ENCODE data around the gene JMJD7. TPM values are rescaled to one million over a fixed set of nuclear protein-coding genes. Genes with fewer than 3 reads are reported as not detected.

Gene JMJD7
- total and polyA plus RNA-seq, 9 donors = 5.1 to 11.1 (median 8.2) TPM

DNA sequence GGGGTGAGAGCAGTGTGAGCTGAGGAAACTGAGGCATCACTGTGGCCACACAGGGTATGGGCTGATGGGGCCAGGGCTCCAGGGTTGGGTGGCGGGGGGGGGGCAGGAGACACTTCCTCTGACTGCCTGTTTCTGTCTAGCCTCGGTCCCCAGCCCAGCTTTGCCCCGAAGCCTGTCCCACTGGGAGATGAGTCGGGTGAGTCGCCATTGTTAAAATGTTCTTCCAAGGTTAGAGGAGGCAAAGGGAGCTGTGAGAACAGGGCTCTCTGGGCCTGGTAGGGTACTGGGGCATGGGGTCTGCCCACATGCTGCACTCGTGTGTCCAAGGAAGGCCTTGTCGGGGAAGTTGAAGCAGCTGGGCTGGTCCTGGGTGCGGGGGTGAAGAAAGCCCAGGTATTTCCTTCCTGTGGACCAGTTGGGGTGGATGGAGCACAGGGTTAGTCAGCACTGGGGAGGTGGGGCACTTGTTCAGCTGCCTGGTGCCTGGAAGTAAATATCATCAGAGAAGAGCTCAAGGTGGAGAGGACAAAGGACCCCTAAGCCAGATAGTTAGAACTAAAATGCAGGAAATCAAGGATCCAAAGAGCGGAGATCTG, 8.3 kb upstream of the JMJD7 start:
- 92% methylated on average over 8 of the region's 9 CpGs for WGBS (ENCODE audit: insufficient coverage)
- Histone ChIP-seq H3K4me1 (ENCODE audit: control insufficient read depth, insufficient read depth, low read length) (no peaks in the 10 kb centered on the region), H3K36me3 (ENCODE audit: control insufficient read depth, insufficient read depth, low read length) (peaks cover 88% of the 10 kb centered on the region), H3K4me3 (ENCODE audit: low read length) (no peak overlapping the region), H3K9me3 (replicated peaks; ENCODE audit: control insufficient read depth, low read depth, low read length) (no peaks in the 10 kb centered on the region), H3K27me3 (ENCODE audit: control insufficient read depth, insufficient read depth, low read length) (no peaks in the 10 kb centered on the region), H3K27ac (ENCODE audit: low read length) (no peak overlapping the region)
- no peak for DNase-seq

DNA sequence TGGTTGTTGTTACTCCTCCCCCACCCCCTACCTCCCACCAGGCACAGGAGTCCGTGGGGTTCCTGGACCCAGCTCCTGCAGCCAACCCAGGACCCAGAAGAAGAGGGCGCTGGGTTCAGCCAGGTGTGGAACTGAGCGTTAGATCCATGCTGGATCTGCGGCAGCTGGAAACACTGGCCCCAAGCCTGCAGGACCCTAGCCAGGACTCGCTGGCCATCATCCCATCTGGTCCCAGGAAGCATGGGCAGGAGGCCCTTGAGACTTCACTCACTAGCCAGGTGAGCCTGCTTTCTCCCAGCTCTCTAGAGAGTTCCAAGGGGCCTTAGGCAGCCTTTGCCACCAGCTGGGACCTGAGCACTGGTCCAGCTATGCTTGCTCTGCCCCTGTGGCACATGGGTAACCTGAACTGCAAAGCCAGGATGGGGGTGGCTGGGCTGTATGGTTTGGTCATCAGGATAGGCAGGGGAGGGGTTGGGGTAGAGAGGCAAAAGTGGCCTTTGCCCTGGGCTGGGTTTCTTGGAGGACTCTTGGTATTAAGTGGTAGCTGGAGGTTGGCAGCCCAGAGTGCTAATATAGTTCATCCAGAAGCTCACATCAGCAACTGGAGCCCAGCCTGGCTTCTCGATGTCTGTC, 7.0 kb upstream of the JMJD7 start:
- Histone ChIP-seq H3K4me3 (ENCODE audit: low read length) (no peak overlapping the region), H3K9me3 (replicated peaks; ENCODE audit: control insufficient read depth, low read depth, low read length) (no peaks in the 10 kb centered on the region), H3K27ac (ENCODE audit: low read length) (no peak overlapping the region), H3K27me3 (ENCODE audit: control insufficient read depth, insufficient read depth, low read length) (no peaks in the 10 kb centered on the region), H3K36me3 (ENCODE audit: control insufficient read depth, insufficient read depth, low read length) (peaks cover 86% of the 10 kb centered on the region), H3K4me1 (ENCODE audit: control insufficient read depth, insufficient read depth, low read length) (no peaks in the 10 kb centered on the region)
- WGBS (ENCODE audit: insufficient coverage) = 56% methylated on average over 5 of the region's 6 CpGs
- DNase-seq = no peak

DNA sequence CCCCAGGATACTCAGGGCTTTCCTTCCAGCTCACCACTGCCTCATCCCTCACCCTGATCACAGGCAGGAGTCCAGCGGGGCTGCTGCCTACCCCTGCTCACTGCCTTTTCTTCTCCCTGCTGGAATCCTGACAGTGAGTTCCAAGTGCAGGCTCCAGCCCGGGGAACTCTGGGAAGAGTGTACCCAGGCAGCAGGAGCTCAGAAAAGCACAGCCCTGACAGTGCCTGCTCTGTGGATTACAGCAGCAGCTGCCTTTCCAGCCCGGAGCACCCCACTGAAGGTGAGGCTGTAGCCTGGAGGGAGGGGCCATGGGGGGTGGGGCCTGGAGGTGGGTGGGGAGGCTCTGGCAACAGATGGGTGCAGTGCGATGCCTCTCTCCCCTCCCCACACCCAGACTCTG, 6.1 kb upstream of the JMJD7 start:
- whole genome bisulfite sequencing (ENCODE audit: insufficient coverage) = 86% methylated on average over 2 of the region's 4 CpGs
- H3K4me3 ChIP-seq (ENCODE audit: low read length) = no peak overlapping the region
- no peaks in the 10 kb centered on the region for H3K27me3 ChIP-seq (ENCODE audit: control insufficient read depth, insufficient read depth, low read length)
- H3K27ac ChIP-seq (ENCODE audit: low read length) = no peak overlapping the region
- H3K4me1 ChIP-seq (ENCODE audit: control insufficient read depth, insufficient read depth, low read length) = no peaks in the 10 kb centered on the region
- H3K36me3 ChIP-seq (ENCODE audit: control insufficient read depth, insufficient read depth, low read length) = peaks cover 85% of the 10 kb centered on the region
- H3K9me3 ChIP-seq (replicated peaks; ENCODE audit: control insufficient read depth, low read depth, low read length) = no peaks in the 10 kb centered on the region
- no peak for DNase-seq

DNA sequence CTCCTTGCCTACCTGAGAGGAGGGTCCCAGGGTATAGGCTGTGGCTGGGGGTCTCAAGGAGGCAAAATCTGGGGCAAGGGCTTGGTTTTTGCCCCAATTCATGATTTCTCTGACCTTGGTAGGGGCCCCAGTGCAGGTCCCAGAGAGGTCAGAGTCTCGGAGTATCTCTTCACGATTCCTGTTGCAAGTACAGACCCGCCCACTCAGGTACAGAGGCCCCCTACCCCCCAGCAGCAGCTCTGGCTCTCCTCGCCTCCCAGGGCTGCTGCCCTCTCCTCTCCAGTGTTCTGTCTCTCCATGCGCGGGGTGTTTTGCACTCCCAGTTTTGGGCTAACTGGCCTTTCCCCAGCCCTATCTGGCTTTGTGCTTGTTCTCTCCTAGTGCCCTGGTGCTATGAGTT, 5.4 kb upstream of the JMJD7 start:
- 80% methylated on average over 6 of the region's 6 CpGs for WGBS (ENCODE audit: insufficient coverage)
- no peak for DNase-seq
- H3K4me1 ChIP-seq (ENCODE audit: control insufficient read depth, insufficient read depth, low read length) = peaks cover 4% of the 10 kb centered on the region
- no peaks in the 10 kb centered on the region for H3K9me3 ChIP-seq (replicated peaks; ENCODE audit: control insufficient read depth, low read depth, low read length)
- no peak overlapping the region for H3K27ac ChIP-seq (ENCODE audit: low read length)
- H3K4me3 ChIP-seq (ENCODE audit: low read length) = no peak overlapping the region
- peaks cover 82% of the 10 kb centered on the region for H3K36me3 ChIP-seq (ENCODE audit: control insufficient read depth, insufficient read depth, low read length)
- H3K27me3 ChIP-seq (ENCODE audit: control insufficient read depth, insufficient read depth, low read length) = no peaks in the 10 kb centered on the region

DNA sequence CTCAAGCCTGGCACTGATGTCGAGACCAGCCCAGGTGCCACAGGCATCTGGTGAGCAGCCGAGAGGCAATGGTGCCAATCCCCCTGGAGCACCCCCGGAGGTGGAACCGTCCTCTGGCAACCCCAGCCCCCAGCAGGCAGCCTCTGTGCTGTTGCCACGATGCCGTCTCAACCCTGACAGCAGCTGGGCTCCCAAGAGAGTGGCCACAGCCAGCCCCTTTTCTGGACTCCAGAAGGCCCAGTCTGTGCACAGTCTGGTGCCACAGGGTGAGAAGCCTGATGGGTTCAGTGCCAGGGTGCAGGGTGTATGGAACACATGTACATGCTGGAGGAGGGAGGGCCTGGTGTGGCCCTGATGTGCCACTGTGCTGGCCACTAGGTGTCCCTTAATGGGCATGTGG, 4.9 kb upstream of the JMJD7 start:
- Histone ChIP-seq H3K27ac (ENCODE audit: low read length) (no peak overlapping the region), H3K9me3 (replicated peaks; ENCODE audit: control insufficient read depth, low read depth, low read length) (no peaks in the 10 kb centered on the region), H3K4me1 (ENCODE audit: control insufficient read depth, insufficient read depth, low read length) (peaks cover 5% of the 10 kb centered on the region), H3K4me3 (ENCODE audit: low read length) (no peak overlapping the region), H3K27me3 (ENCODE audit: control insufficient read depth, insufficient read depth, low read length) (no peaks in the 10 kb centered on the region), H3K36me3 (ENCODE audit: control insufficient read depth, insufficient read depth, low read length) (peaks cover 77% of the 10 kb centered on the region)
- no peak for DNase-seq
- WGBS (ENCODE audit: insufficient coverage) = 80% methylated on average over 6 of the region's 6 CpGs

DNA sequence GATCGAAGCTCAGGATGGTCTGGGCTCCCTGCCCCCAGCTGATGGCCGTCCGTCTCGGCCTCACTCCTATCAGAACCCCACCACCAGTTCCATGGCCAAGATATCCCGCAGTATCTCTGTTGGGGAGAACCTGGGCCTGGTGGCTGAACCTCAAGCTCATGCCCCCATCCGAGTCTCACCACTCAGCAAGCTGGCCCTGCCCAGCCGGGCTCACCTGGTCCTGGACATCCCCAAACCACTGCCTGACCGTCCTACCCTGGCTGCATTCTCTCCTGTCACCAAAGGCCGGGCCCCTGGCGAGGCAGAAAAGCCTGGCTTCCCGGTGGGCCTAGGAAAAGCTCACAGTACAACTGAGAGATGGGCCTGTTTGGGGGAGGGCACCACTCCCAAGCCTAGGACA, 4.4 kb upstream of the JMJD7 start:
- no peak overlapping the region for H3K4me3 ChIP-seq (ENCODE audit: low read length)
- peaks cover 5% of the 10 kb centered on the region for H3K4me1 ChIP-seq (ENCODE audit: control insufficient read depth, insufficient read depth, low read length)
- H3K36me3 ChIP-seq (ENCODE audit: control insufficient read depth, insufficient read depth, low read length) = peaks cover 72% of the 10 kb centered on the region
- H3K27ac ChIP-seq (ENCODE audit: low read length) = no peak overlapping the region
- DNase-seq = no peak
- H3K27me3 ChIP-seq (ENCODE audit: control insufficient read depth, insufficient read depth, low read length) = no peaks in the 10 kb centered on the region
- H3K9me3 ChIP-seq (replicated peaks; ENCODE audit: control insufficient read depth, low read depth, low read length) = no peaks in the 10 kb centered on the region
- 93% methylated on average over 10 of the region's 11 CpGs for WGBS (ENCODE audit: insufficient coverage)

DNA sequence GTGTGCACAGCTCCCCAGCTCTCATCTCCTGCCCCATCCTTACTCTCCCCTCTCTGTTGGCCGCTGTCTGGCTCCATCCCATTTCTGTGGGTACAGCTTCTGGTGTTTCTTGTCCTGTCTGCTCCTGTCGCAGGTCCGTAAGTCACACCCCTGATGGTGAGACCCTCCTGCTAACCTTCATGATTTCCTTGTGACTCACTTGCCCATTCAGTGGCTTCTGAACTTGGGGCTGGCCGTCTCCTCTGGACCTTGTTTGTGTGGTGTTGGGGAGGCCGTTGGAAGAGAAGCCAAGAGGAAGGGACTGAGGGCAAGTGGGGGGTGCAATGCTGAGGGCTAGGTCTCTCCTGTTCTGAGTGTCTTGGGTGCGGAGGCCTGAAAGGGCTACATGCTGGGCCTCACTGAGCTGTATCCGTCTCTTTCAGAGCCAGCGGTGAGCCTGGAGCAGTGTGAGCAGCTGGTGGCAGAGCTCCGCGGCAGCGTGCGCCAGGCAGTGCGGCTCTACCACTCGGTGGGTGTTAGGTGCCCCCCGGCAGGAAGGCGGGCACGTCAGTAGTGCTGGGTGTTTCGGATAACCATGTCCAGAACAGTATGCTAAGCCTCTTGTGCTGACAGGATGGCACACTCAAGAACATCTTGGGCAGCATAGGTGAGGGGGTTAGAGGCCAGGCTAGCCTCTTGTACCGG, 3.7 kb upstream of the JMJD7 start:
- Histone ChIP-seq H3K36me3 (ENCODE audit: control insufficient read depth, insufficient read depth, low read length) (peaks cover 65% of the 10 kb centered on the region), H3K27ac (ENCODE audit: low read length) (no peak overlapping the region), H3K9me3 (replicated peaks; ENCODE audit: control insufficient read depth, low read depth, low read length) (no peaks in the 10 kb centered on the region), H3K27me3 (ENCODE audit: control insufficient read depth, insufficient read depth, low read length) (no peaks in the 10 kb centered on the region), H3K4me3 (ENCODE audit: low read length) (no peak overlapping the region), H3K4me1 (ENCODE audit: control insufficient read depth, insufficient read depth, low read length) (peaks cover 8% of the 10 kb centered on the region)
- DNase-seq = no peak
- 94% methylated on average over 17 of the region's 19 CpGs for WGBS (ENCODE audit: insufficient coverage)

DNA sequence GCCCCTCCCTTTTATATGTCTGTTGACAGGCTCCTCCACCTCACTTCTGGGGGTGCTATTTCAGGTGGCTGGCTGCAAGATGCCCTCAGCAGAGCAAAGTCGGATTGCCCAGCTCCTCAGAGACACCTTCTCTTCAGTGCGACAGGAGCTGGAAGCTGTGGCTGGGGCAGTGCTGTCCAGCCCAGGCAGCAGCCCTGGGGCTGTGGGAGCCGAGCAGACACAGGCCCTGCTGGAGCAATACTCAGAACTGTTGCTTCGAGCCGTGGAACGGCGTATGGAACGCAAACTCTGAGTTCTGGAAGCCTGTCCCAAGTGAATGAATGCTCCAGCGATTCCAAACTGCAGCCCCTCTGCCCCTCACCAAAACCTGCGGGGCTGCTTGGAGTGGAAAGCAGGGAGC, 2.7 kb upstream of the JMJD7 start:
- H3K4me1 ChIP-seq (ENCODE audit: control insufficient read depth, insufficient read depth, low read length) = peaks cover 17% of the 10 kb centered on the region
- H3K36me3 ChIP-seq (ENCODE audit: control insufficient read depth, insufficient read depth, low read length) = peaks cover 60% of the 10 kb centered on the region
- H3K4me3 ChIP-seq (ENCODE audit: low read length) = no peak overlapping the region
- WGBS (ENCODE audit: insufficient coverage) = 74% methylated on average over 5 of the region's 10 CpGs
- no peak overlapping the region for H3K27ac ChIP-seq (ENCODE audit: low read length)
- H3K27me3 ChIP-seq (ENCODE audit: control insufficient read depth, insufficient read depth, low read length) = no peaks in the 10 kb centered on the region
- no peak for DNase-seq
- no peaks in the 10 kb centered on the region for H3K9me3 ChIP-seq (replicated peaks; ENCODE audit: control insufficient read depth, low read depth, low read length)

DNA sequence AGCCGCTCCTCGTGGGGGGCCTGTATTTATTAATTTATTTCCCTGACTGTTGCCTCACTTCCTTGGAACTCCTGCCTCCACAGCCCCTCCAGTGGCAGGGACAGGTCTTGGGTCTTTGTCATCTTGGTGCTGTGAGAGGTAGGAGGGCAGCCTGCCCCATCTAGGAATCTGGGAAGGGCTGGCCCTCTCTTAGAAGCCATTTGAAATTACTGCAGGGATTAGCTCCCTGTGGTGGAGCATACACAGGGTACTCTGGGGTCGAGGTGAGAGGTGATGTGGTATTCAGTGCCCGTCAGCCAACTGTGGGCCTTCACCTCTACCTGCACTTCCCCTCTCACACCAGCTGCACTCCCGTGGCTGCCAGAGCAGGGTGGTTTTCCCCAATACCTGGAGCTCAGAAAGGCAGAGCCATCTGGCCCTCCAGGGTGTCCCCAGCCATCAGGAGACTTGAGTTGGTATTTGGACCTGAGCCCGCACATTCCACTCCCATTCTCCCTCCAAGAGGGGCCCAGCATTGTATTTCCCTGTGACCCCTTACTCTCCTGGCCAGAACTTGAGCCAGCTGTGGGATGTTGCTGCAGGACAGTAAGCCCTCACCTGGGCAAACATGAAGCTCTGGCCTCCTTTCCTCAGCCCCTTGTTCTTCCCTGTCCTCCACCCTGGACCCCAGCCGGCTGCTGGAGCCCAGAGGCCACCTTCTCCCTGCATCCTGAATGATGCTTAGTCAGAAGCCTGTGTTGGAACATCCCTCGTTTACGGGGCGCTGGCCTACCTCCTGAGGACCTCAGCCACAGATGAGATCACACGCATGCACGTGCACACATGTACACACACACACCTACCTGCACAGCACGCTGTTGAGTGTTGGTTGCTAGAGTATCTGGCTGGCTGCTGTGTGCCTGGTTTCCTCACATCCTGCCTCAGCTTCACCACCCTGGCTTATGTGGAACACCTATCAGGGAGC, 2.0 kb upstream of the JMJD7 start:
- H3K4me3 ChIP-seq (ENCODE audit: low read length) = no peak overlapping the region
- H3K4me1 ChIP-seq (ENCODE audit: control insufficient read depth, insufficient read depth, low read length) = peaks cover 18% of the 10 kb centered on the region
- 74% methylated on average over 6 of the region's 13 CpGs for WGBS (ENCODE audit: insufficient coverage)
- no peak overlapping the region for H3K27ac ChIP-seq (ENCODE audit: low read length)
- DNase-seq = no peak
- no peaks in the 10 kb centered on the region for H3K27me3 ChIP-seq (ENCODE audit: control insufficient read depth, insufficient read depth, low read length)
- peaks cover 57% of the 10 kb centered on the region for H3K36me3 ChIP-seq (ENCODE audit: control insufficient read depth, insufficient read depth, low read length)
- H3K9me3 ChIP-seq (replicated peaks; ENCODE audit: control insufficient read depth, low read depth, low read length) = no peaks in the 10 kb centered on the region
